Measurements from ENCODE around the gene XBP1.
"Not testable (repeated sequence)": the region's sequence is repeated elsewhere in the genome, so short reads cannot be mapped to it uniquely, and the experiment has no call there.

XBP1 gene

GRCh38 chr22:28817919-28818859 lies 17.8 kb upstream of the XBP1 start:
- no peak for FAIRE-seq

- no peak for FAIRE-seq
Observed at GRCh38 chr22:28817064-28817463, 16.7 kb upstream of the XBP1 start.

DNA sequence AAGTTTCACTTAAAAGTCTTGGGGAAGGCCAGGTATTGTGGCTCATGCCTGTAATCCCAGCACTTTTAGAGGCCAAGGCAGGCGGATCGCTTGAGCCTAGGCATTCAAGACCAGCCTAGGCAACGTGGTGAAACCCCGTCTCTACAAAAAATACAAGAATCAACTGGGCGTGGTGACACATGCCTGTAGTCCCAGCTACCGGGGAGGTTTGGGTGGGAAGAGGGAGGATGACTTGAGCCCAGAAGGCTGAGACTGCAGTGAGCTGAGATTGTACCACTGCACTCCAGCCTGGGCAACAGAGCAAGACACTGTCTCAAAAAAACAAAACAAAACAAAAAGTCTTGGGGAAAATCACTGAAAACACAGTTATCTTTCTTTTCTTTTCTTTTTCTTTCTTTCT lies 15.4 kb upstream of the XBP1 start:
- no peak for FAIRE-seq

- no peak for FAIRE-seq
Observed at GRCh38 chr22:28815111-28815510, 14.7 kb upstream of the XBP1 start.

GRCh38 chr22:28813772-28814518 lies 13.6 kb upstream of the XBP1 start:
- FAIRE-seq = no peak

- no peak for FAIRE-seq
Observed at GRCh38 chr22:28812516-28812915, 12.1 kb upstream of the XBP1 start.

DNA sequence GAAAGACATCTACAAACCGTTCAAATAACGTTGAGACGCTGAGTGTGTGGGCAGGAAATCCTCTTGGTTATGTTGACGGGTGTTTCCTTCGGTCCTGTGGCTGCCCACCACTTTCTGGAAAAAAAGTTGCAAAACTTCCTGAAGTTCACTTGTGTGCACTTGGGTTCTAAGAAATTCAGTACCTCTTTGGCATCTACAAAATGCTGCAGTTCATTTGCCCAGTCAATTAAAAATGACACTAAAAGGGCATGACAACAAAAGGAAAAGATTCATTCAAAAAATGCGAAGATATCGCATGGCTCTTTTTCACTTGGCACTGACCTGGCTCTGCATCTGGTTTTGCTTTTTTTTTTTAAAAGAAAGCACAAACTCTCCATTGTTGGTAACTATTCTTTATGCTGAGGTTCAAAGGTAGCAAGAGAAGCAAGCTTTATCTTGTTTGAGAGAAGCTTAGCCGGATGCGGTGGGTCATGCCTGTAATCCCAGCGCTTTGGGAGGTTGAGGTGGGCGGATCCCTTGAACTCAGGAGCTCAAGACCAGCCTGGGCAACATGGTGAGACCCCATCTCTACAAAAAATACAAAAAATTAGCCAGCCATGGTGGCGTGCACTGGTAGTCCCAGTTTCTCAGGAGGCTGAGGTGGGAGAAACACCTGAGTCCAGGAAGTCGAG lies 10.6 kb upstream of the XBP1 start:
- no peak for FAIRE-seq

- no peak for FAIRE-seq
Observed at GRCh38 chr22:28808716-28809355, 8.5 kb upstream of the XBP1 start.

- FAIRE-seq = not testable (repeated sequence)
Observed at GRCh38 chr22:28805426-28805825, 5.1 kb upstream of the XBP1 start.

DNA sequence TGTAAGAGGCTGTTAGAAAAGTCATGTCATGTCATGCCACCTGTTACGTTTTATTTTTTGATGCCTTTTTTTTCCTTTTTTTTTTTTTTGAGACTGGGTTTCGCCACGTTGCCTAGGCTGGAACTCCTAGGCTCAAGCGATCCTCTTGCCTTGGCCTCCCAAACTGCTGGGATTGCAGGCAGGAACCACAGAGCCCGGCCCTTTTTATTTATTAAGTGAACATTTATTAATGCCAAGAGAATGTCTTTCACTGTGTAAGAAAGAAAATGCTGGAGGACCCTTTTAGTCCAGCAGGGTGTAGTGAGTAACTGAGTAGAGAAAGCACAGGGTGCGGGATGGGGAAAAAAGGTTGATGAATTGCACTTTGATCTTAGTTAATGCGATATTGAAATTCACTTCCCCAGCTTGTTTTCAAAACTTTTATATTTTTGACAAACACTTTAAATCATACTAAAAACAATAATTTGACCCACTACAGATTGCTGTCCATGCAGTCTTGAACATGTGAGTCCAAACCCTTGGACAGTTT lies 2.3 kb upstream of the XBP1 start:
- no peak for FAIRE-seq

DNA sequence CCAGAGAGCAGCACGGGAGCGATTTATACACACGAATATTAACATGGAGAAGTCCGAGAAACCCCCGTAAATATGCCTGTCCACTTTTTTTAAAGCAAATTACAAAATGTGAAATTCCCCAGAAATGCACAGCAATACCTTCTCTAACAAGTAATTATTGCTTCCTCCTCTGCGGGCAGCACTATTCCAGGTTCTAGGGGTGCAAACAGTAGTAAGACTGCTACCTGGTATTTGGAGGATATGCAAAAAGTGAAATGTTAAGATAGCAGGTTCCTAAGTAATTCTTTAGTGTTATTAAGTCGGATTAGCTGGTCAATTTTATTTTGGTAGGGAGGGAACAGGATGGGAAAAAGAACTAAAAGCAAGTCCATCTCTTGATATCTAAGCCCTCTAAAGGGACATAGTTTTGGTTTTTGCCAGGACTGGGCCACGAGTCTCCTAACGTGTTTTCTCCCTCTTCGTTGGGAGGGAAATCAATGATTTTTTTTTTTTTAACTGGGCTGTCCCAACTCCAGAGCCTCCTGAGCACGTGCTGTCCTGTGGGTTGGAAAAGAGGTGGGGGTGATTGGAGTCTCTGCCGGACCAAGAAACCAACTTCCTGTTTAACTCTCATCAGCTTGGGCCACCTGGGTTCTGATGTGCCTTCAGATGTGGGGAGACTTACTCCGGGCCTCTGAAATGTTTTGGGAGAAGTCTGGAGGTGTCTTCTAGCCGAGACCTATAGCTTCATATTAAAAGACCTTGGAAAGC lies 1.7 kb upstream of the XBP1 start:
- no peak for FAIRE-seq

GRCh38 chr22:28799606-28800307 lies 612 bp downstream of the XBP1 start:
- FAIRE-seq = no peak

DNA sequence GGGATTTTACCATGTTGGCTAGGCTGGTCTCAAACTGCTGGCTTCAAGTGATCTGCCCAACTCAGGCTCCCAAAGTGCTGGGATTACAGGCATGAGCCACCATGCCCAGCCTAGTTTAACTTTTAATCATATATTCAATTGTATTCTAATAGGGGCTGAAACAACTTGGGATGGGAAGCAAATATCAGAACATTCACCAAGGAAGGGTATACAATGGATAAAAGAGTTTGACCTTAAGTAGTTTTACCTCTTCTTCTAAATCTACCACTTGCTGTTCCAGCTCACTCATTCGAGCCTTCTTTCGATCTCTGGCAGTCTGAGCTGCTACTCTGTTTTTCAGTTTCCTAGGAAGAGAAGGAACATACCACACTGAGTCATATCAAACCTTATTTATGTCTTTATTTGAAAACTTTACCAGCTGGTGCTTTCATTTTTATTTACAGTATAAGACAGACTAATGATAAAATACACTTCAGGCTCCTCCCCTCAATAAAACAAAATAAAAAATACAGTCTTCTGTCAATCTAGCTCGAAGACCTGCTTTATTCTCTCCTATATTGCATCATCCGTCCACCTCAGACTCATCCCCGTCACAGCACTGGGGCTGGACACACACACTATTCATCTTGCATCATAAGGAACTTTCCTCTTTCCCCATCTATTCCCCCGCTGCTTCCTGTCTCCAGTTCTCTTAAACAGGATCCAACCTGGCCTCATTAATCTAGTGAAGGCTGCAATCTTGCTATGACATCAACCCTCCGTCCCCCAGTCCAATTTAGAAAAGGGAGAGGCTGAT lies 1.4 kb downstream of the XBP1 start:
- no peak for FAIRE-seq

DNA sequence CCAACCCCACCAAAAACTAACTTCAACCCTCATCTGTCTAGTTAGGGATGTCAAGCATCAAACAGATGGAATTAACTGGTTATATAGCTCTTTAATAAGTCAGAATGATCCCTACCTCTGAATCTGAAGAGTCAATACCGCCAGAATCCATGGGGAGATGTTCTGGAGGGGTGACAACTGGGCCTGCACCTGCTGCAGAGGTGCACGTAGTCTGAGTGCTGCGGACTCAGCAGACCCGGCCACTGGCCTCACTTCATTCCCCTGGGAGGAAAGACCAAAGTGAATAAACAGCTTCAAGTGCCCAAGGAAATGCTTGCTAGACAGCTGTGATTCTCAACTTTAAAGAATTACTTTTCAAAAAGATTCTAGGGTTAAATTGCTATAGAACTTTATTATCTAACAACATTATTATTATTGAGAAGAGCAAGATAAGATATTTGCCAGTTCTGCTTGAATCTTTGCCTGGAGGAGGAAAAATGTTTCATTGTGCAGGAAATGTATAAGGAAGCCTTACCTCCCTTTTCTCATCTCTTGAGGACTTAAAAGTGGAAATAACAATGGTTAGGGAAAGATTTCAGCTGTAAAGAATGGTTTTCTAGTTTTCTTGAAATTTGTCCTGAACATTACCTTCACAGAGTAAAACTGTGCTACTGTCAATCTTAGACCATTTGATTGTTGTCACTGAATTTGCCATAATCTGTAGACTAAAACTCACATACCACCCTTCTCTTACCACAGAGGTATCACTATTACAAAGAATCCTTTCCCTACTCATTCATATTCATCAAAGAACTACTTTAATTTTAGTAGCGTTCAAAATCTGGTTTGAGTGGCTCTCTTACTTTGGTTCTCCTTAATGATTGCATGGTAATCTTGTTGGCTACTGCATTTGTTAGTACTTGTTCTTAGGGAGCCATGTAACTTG lies 4.2 kb downstream of the XBP1 start:
- no peak for FAIRE-seq

DNA sequence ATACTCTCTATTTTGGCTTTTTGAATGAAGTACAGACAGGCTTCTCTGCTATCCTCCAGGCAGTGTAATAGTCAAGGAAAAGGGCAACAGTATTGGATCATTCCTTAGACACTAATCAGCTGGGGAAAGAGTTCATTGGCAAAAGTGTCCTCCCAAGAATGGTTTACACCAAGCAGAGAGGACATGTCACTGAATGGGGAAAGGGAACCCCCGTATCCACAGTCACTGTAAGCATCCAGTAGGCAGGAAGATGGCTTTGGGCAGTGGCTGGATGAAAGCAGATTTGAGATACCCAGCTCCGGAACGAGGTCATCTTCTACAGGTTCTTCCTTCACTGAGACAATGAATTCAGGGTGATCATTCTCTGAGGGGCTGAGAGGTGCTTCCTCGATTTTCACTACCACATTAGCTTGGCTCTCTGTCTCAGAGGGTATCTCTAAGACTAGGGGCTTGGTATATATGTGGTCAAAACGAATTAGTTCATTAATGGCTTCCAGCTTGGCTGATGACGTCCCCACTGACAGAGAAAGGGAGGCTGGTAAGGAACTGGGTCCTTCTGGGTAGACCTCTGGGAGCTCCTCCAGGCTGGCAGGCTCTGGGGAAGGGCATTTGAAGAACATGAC lies 5.2 kb downstream of the XBP1 start:
- no peak for FAIRE-seq

GRCh38 chr22:28793976-28794584 lies 6.3 kb downstream of the XBP1 start:
- FAIRE-seq = no peak

GRCh38 chr22:28792491-28793383 lies 7.6 kb downstream of the XBP1 start:
- peak; percentile 27 for FAIRE-seq
